ENCODE data around the gene FRMPD2.
"Not testable (repeated sequence)": the region's sequence is repeated elsewhere in the genome, so short reads cannot be mapped to it uniquely, and the experiment has no call there.

FRMPD2 gene

DNA sequence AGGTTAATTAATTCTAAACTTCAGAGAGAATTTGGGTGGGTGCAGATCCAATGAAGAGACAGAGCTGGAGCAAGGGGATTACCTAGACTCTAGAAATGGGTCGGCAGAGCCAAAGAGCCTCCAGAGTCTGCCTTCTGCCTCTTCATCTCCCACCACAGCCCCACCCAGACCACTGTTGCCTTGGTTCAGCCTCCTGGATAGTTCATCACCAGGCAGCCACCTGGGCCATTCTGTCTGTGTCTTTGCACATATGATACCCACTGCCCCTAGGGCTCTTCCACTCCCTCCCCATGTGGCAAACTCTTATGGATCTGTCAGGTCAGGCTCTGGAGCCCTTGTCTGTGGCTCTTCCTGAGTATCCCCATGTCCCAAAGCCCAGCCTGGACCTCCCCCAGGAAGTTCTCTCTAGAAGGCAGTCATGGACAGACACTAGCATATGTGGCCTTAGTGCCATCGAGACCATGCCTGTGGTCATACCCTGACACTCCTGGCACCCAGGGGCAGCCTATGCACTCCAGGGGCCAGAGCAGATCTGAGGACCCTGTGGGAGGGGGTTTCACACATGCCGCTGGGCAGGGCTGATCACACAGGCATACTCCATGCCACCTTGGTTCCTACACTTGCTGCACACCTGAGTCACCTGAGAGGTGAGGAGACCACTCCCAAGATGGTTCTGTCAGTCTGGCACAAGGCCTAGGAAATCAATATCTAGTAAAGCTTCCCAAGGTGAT lies 41.6 kb downstream of the FRMPD2 start:
- no peak for DNase-seq

DNA sequence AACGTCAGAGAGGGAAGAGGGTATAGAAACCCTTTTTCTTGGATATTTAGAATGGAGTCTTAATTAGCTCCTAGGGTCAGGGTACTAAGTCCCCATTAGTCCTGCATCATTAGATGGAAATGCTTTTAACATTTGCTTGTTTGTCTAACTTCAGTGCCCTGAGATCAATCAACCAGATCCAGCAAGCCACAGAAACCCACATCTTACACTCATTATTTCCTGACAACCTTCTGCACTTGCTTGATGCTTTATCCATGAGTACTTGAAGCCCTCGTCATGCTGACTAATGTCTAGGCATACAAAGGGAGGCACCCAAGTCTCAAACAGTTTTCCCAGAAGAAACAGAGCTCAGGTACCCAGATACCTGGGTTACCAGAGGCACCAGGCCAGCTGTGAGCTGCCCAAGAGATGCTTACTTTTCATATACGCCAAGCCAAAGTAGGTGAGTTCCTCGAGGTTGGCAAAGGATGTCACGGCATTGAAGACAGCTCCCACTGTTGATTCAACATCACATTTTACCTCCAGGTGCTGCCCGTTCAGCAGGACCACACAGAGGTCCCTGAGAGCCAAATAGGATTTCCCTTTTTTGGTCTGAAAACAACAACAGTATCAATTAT lies 42.7 kb downstream of the FRMPD2 start:
- no peak for DNase-seq

DNA sequence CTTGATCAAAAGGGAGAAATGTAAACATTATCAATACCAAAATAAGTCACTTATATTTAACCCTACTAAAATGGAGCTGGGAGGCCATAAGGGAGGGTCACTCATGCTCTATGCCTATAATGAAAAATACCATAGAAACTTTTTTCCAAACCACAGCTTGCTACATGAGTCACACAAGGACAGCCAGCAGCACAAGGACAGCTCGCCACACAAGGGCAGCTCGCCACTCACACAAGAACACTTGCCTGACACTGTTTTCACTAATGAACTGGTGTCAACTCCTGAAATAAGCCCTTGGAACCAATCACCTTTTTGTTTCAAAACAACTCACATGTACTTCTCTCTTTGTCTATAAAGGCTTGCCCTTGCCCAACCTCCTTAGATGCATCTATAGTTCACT lies 43.3 kb downstream of the FRMPD2 start:
- DNase-seq, result no peak

DNA sequence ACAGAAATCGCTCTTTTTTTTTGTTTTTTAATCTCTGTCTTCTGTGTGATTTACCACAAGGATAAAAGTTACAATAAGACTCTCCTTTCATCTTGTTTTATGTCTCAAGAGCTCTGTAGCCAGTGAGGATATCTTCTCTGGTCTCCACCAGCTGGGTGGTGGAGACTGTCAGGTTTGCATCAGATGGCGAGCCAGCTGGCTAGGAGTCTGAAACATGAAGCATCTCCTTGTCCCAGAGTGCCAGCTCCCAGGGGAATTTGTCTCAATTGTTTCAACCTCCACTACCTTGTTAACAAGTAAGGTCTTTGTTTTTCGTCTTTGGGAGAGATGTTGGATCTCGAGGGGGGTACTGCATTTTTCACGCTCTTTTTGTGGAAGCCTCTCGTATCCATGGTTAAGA lies 47.3 kb downstream of the FRMPD2 start:
- no peak for DNase-seq

DNA sequence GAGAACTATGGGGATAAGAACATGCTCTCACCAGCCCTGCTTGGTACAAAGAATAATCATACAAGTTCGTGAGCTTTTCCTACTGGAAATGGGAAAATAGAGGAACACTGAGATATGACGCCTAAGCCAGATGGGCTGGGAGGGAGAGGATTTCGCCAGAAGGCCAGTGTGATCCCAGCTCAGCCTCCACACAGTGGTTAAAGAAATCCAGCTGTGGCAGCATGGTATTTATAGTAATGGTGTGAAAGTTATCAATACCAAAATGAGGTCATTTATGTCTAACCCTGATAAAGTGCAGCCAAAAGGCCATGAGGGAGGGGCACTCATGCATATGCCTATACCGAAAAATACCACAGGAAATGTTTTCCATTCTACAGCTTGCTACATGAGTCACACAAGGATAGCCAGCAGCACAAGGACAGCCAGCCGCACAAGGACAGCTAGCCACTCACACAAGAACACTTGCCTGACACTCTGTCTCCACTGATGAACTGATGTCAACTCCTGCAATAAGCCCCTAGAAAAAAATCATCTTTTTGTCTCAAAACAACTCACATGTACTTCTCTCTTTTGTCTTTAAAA lies 49.4 kb downstream of the FRMPD2 start:
- DNase-seq, result no peak

DNA sequence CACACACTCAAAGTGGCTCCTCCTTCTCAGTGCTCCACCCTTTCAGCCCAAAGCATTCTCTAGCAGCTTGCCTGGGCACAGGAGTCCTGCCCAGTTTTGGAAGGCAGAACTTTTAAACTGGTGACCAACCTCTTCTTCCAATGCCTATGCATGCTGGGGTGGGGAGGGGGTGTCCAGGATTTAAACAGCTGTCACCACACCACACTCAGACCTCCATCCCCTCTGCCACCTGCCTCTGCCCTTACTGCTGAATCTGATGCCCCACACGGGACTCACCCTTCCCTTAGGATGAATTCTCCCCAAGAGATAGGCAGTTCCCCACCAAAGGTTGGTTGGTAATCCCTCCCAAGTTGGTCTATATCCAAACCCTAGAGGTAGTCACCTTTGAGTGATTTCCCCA lies 50.2 kb downstream of the FRMPD2 start:
- DNase-seq, result no peak

DNA sequence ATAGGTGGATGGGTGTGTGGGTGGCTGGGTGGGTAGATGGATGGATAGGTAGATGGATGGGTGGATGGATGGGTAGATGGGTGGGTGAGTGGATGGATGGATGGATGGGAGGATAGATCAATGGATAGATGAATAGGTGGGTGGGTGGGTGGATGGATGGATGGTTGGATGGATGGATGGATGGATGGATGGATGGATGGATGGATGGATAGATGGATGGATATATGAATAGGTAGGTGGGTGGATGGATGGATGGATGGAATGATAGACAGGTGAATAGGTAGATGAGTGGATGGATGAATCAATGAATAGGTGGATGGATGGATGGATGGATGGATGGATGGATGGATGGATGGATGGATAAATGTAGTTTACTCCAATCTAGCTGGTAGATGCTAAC lies 52.7 kb downstream of the FRMPD2 start:
- DNase-seq, result no peak

DNA sequence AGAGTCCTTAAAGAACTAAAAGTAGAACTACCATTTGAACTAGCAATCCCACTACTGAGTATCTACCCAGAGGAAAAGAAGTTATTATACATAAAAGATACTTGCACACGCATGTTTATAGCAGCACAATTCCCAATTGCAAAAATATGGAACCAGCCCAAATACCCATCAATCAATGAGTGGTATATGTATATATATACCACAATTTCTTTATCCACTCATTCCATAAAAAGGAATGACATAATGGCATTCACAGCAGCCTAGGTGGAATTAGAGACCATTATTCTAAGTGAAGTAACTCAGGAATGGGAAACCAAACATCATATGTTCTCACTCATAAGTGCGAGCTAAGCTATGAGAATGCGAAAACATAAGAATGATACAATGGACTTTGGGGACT lies 53.5 kb downstream of the FRMPD2 start:
- DNase-seq, result not testable (repeated sequence)

DNA sequence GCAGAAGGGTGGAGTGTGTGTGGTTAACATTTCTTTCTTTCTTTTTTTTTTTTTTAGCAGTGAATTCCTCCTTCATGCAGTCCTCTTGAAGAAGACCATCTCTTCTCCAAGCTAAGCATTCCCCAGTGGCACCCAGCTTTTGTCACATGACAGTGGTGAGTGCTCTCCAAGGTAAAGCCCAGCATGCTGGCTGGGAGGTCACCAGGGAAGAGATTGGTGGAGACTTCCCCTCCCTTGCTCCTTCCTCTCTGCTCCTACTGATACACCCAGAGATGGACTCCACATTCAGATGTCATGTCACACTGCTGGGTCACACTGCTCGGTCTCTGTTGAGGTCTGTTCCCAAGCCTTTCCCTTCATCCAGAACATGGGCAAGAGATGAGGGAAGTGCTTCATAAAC lies 55.3 kb downstream of the FRMPD2 start:
- no peak for DNase-seq

DNA sequence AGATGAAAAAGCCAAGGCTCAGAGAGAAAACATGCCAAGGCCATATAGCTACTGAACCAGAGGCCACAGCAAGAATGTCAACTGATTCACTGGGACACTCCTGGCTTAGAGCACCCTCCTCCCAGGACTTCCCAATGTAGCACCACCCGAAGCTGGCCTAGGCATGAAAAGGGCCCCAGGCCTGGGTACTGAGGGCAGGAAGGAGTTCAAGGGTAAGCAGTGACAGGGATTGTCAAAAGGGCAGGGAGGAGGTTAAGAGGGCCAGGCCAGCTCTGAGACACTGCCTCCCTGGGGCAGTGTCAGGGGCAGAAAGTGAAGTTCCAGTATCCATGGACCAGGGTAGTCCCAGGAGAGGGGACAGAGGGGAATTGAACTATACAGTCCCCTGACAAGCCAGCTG lies 57.8 kb downstream of the FRMPD2 start:
- no peak for DNase-seq

DNA sequence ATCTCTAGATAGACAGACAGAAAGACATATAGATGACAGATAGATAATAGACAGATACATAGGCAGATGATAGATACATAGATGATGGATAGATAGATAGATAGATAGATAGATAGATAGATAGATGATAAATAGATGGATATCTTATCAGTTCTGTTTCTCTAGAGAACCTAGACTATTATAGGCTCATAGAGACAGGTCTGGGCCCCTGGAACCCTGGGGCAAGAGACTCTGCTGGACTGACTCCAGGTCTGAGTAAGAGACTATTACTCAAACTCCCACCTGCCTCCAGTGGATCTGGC lies 58.3 kb downstream of the FRMPD2 start:
- no peak for DNase-seq

DNA sequence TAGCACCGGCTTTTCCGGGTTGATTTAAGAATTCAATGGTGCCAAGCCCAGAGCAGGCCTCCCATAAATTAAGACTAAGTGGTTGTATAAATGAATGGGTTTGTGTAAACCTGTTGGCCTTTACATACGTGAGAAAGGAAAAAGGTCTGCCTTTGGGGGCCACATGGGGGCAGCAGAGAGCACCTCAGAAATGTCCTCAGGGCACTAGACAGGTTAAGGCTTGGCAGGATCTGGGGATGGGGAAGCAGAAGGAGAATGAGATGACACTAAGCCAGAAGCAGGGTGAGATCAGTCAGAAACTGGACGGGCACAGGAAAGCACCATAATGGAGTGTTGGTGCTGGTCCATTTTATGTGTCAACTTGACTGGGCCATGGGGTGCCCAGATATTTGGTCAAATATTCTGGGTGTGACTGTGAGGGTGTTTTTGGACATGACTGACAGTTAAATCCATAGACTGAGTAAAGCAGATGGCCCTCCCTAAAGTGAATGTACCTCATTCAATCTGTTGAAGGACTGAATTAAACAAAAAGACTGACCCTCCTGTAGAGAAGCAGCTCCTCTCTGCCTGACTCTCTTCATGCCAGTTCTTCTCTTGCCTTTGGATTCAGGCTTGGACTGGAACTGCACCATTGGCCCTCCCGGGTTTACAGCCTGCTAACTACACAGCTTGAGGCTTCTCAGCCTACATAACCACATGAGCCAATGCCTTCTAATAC lies 58.9 kb downstream of the FRMPD2 start:
- peak; percentile 17 for DNase-seq

DNA sequence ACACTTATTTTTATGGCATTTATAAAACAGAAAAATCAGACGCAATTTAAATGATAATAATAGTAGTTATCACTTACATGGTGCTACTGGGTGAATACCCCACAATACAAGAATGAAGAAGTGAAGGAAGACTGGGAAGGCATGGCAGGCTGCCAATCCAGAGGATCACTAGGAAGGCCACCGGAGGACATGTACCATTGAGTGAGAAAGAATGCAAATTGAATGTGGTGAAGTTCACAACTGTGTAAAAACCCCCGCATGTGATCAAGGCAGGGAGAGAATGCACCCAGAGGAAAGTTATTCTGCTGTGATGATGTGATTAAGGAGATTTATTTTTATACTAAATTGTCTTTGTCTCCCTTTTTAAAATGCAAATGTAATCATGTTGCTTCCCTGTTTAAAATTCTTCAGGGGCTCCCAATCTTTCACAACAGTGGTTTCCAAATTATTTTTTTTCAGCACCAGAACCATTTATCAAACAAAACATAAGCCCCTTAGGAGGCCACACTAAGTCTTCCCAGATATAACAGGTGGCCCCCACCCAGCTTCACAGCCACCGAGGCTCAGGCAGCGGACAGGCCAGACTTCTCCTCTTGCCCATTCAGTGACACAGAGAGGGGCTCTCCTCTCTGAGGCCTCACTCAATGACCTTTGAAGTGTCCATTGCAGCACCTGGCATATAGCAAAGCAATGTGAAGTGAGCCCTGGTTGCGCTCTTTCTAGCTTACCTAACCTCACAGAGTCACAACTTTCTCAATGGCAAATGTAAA lies 59.6 kb downstream of the FRMPD2 start:
- no peak for DNase-seq

DNA sequence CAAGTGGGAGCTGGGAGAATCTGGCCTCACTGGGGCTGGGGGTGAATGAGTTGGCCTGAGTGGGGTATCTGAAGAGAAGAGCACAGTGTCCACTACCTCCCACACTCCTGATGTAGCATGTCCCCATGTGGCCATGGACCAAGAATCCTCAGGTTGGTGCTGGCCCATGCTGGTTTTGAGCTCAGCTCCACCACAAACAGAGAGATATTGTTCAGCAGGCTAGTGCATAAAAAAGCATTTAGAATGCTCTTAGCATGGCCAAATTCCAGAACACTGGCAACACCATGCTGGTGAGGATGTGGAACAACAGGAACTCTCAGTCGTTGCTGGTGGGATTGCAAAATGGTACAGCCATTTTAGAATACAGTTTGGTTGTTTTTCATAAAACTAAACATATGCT lies 61.4 kb downstream of the FRMPD2 start:
- DNase-seq, result no peak

DNA sequence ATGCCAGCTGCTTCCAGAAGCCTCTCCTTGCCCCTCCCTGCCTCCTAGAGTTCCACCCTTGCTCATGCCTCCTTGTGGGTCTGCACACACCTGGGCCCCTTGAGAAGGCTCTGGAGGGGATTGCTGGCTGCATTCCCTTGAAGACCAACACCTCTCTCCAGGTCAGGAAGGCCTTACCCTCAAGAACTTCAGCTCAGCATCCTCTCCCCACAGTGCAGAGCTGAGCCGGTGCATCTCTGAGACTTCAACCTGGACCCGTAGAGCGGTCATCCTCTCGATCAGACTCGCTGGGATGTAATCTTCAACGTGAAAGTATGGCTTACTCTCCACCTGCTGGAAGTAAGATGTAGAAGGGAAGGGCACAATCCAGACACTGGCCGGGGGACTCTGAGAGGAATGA lies 62.7 kb downstream of the FRMPD2 start:
- DNase-seq, result no peak

DNA sequence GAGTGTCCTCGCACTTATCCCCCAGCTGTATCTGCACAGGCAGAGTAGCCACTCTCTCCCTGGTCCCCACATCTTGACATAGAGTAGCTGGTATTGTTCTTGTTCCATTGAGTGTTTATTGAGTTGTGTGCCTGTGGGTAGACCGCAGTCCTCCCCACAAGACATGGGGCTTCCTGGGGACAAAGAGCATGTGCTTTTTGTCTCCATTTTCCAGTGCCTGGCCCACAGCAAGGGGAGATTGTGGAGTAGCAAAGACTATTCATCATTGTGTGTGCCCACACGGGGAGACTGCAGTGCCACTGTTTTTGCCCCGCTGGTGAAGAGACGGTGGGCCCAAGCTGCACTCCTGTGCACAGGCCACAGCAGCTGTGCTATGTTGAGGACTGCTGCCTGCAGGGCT lies 63.5 kb downstream of the FRMPD2 start:
- DNase-seq, result no peak

DNA sequence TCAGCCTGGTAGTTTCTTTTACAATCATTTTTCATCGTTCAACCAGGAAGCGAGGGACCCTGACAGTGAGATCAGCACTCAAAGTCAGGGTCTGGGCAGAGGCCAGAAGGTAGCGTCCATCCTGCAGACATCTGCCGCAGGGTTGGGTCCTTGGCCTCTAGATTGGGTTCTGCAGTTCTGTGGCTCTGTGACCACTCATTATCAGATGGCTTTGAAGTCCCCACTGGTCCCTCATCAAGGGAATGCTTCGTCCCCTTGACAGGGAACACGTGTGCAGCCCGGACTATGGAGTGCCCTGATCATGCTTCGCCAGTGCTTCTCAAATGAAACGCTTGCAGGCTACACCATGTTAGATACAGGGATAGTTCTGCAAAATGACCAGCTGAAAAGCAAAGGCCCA lies 64.1 kb downstream of the FRMPD2 start:
- DNase-seq, result no peak

DNA sequence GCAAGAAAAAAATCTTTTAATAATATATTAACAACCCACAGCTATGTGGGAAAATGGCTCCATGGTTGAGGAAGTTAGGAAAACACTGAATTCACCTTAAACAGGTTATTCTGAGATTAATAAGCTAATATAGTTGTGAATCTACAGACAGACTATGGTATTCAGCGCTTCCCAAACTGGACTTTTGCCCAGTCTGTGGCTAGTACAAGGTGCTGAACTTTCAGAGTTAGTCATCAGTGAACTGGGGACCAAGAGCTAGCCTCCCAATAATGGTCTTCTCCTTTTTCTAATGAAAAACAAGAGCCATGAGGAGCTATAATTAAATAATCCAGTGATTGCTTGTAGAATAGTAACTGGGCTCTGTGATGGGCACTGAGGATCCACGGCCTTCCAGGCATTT lies 65.3 kb downstream of the FRMPD2 start:
- no peak for DNase-seq

DNA sequence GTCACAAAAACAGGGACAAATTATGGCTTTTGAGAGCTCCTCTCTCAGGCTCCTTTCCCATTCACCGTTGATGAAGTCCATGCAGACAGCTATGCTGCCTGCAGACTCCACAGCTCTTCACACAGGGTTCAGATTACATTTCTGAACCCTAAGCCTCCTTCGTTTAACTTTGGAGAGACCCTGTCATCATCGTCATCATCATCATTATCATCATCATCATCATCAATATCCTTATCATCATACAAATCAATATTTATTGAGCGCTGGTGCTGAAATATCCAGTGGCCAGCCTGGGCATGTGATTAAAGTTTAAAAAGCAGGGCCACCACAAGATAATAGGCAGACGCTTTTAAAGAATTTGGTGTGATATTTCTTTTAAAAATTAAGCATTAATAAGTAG lies 66.6 kb downstream of the FRMPD2 start:
- no peak for DNase-seq

DNA sequence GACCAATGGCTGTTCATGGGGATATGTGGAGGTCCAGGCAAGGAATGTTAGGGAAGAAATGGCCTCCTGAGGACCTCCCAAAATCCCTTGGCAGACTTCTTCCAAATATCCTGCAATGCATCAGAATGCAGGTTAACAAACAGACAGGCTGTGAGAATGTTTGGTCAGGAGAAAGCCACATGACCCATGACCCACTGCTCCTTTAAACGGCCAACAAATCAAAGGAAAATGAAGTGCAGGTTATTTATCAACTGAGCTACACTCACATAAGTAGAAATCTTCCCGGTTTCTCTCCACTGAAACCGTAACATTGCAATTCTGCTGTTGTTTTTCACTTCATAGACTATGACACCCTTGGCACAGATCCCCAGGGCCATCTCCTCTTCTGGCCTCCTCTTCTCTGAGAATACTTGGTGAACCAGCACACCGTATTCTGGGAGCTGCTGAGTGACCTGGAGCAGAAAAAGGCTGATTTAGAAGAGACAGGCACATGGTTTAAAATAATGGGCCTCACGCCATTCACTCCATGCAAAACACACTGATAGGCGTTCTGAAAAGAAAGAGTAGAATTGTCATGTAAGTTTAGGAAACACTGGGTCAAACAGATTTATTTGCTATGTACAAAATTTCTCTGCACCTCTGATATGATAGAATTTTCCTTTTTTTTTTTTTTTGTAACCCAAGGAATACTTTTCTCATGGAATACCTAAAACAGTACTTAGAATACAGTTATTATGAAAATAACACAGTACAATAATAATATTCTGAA lies 67.8 kb downstream of the FRMPD2 start:
- DNase-seq, result no peak

DNA sequence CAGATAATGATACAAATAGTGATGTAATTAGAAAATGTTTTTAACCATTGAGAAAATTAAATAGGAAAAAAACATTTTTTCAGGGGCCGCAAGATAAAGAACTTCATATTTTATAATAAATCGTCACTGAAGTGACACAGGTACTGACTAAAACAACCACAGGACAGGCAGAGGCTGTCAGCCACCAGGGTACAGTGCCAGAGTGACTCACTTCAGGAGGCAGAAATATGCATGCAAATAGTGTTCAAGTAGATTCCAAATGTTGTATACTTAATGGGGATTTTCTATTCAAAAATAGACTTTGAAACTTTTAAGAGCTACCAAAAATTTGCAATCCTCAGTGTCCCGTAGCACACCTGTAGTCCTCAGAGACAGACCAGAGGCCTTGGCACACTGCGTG lies 68.6 kb downstream of the FRMPD2 start:
- DNase-seq, result no peak

DNA sequence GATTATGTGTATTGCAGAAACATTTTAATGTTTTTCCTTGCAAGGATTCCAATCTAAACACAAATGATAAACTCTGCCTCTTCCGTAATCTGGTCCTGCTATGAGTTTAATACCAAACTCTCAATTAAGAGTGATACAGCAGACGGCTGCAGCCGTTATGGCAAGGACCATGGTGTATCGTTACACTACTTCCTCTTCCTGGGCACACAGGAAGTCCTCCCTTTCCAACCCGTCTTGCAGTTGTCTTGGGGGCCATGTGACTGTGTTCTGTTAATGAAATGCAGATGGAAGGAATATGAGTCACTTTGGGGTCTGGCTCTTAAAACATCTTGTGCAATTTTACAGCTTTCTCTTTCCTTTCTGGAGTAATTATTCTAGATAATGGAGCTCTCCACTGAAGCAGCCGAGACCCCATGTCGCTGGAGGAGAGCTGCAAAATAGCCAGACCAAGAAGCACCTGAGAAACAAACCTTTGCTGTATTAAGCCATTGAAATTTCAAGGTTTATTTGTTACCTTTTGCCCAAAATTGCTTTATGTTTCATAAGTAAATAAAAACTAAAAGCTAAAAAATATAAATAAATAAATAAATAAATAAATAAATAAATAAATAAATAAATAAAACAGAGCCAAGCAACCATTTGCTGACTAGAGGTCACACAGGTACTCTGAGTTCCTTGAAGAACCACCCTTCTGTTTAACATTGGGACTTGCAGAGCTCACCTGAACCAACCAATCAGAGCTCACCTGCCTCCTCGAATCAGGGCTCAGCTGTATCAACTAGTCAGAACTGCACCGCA lies 74.7 kb downstream of the FRMPD2 start:
- DNase-seq, result no peak

Data from CD4-positive, alpha-beta T cell treated with Interleukin-10 for 1 hour (primary cell).